Right lobe of liver (tissue), 4 donors: ENCODE results near the gene ADARB1.

Experiments used
- POLR2A ChIP-seq: fragments of 450-650 bp; IDR thresholded peaks from one replicate; pipeline ENCODE4 v1.6.1; 2017; ENCODE audit warnings: antibody characterized with exemption, mild to moderate bottlenecking
- TF ChIP-seq, protein P1 (sequence below), 4 donors: fragments of 200-600 bp in 3 of 4; fragments of 450-650 bp in 1 of 4; IDR thresholded peaks; one replicate each; pipeline versions ENCODE4 v1.5.1 to v1.8.0; 2016 to 2022; ENCODE audit warnings: antibody characterized with exemption in 4 of 4, mild to moderate bottlenecking in 2 of 4
- donor health status: DM: no; HTN: no; CAD: no.
- donor health status: DM: no; HTN: no; CAD: no.
- donor health status: DM: no; HTN: yes; CAD: no.

DNA sequence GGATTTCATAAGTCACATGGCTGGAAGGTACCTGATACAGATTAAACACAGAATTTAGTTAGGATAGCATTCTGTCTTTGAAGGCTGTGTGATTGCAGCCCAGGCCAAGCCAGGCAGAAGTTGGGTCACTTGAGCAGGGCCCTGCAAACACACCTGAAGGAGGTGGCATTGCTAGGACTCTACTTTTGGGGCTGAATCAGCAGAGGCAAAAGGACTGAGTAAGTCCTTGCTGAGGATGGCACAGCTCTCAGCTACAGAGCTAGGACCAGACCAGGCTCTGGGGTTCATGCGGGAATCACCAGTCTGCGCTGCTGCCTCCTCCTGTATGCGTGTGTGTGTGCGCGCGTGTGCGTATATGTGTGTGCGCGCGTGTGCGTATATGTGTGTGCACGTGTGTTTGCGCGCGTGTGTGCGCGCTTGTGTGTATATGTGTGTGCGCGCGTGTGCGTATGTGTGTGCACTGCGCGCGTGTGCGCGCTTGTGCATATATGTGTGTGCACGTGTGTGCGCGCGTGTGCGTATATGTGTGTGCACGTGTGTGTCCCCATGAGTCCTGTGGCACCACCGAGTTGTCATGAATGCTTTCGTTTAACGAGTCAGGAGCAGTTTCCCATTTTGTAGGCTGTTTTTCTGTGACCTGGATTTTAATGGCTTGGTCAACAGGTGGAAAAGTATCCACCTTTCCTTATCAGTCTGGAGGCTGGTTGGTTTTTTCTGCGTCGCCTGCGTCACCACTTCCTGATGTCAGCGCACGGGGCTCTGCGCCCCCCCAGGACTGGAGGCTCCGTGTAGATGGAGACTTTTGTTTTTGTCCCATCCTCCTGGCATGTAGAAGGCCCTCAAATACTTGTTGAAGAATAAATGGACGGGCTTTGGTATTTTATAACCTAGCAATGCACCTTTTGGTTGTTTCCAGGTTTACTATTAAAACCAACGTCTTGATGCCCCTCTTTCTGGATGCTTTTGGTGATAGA, 34.7 kb downstream of the ADARB1 start:
- TF ChIP-seq, protein P1, sequence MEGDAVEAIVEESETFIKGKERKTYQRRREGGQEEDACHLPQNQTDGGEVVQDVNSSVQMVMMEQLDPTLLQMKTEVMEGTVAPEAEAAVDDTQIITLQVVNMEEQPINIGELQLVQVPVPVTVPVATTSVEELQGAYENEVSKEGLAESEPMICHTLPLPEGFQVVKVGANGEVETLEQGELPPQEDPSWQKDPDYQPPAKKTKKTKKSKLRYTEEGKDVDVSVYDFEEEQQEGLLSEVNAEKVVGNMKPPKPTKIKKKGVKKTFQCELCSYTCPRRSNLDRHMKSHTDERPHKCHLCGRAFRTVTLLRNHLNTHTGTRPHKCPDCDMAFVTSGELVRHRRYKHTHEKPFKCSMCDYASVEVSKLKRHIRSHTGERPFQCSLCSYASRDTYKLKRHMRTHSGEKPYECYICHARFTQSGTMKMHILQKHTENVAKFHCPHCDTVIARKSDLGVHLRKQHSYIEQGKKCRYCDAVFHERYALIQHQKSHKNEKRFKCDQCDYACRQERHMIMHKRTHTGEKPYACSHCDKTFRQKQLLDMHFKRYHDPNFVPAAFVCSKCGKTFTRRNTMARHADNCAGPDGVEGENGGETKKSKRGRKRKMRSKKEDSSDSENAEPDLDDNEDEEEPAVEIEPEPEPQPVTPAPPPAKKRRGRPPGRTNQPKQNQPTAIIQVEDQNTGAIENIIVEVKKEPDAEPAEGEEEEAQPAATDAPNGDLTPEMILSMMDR (IDR thresholded peaks at IDR 0.05): no peak
- TF ChIP-seq POLR2A: no peak
